Upper lobe of left lung (tissue), 6 donors: ENCODE results near the gene THAP6. TPM values are rescaled to one million over a fixed set of nuclear protein-coding genes. Genes with fewer than 3 reads are reported as not detected.
"Not testable (repeated sequence)": the region's sequence is repeated elsewhere in the genome, so short reads cannot be mapped to it uniquely, and the experiment has no call there.

ENCODE experiments used
- ATAC-seq, 2 donors: fragments of 200-7000 bp; cut with Tn5 transposase; one replicate each; pipeline ENCODE4 v1.9.1; 2022; ENCODE audit warnings: mild to moderate bottlenecking in 2 of 2, moderate library complexity in 2 of 2; ENCODE audit not compliant: low FRiP score in 2 of 2
- DNase-seq, 2 donors: peaks; one replicate each; pipeline ENCODE4 v3.0.0-alpha.2; 2019 to 2020
- H3K27ac ChIP-seq, 4 donors: fragments of 200-600 bp; sonication (generic); one replicate each; pipeline ENCODE4 v1.5.1; 2016 to 2019
- H3K27me3 ChIP-seq, 4 donors: fragments of 200-600 bp; sonication (generic); one replicate each; pipeline ENCODE4 v1.5.1; 2017 to 2019
- H3K36me3 ChIP-seq, 4 donors: fragments of 200-600 bp; sonication (generic); one replicate each; pipeline ENCODE4 v1.5.1; 2016 to 2019
- H3K4me1 ChIP-seq, 4 donors: fragments of 200-600 bp; sonication (generic); one replicate each; pipeline ENCODE4 v1.5.1; 2018 to 2019
- H3K4me3 ChIP-seq, 4 donors: fragments of 200-600 bp; sonication (generic); one replicate each; pipeline ENCODE4 v1.5.1; 2017 to 2019; ENCODE audit warnings: mild to moderate bottlenecking in 2 of 4, moderate library complexity in 1 of 4
- H3K9me3 ChIP-seq, 4 donors: fragments of 200-600 bp; sonication (generic); one replicate each; pipeline ENCODE4 v1.5.1; 2018 to 2019
- EP300 ChIP-seq, 4 donors: sonication (generic); formaldehyde crosslinking; IDR thresholded peaks; one replicate each; pipeline ENCODE4 v1.5.1; 2017; ENCODE audit warnings: antibody characterized with exemption in 4 of 4, control low read depth in 2 of 4
- POLR2A ChIP-seq, 4 donors: fragments of 450-650 bp; IDR thresholded peaks; one replicate each; pipeline ENCODE4 v1.5.1; 2016 to 2017; ENCODE audit warnings: antibody characterized with exemption in 4 of 4, mild to moderate bottlenecking in 2 of 4
- POLR2AphosphoS5 ChIP-seq, 2 donors: sonication (generic); formaldehyde crosslinking; IDR thresholded peaks; one replicate each; pipeline ENCODE4 v1.5.1; 2017; ENCODE audit warnings: antibody characterized with exemption in 2 of 2
- WGBS, 2 donors: methylation state at CpG; one replicate each; pipeline ENCODE4 v1.1.5; 2017 to 2018; 5-methylcytosine and 5-hydroxymethylcytosine counted together
- total RNA-seq, 6 donors: library from RNA; depleted of rRNA in 4 of 6; stranded (reverse); fragments of >200 nt in 4 of 6; gene quantifications; one replicate each; pipeline versions ENCODE4 v1.1.0 to v1.2.1, GENCODE V29; 2016 to 2021
- TF ChIP-seq, protein P1 (sequence below), 6 experiments: fragments of 450-650 bp in 4 of 6; fragments of 200-600 bp in 2 of 6; sonication (generic) in 2 of 6; IDR thresholded peaks; one replicate each; pipeline ENCODE4 v1.5.1; 2016 to 2019; ENCODE audit warnings: antibody characterized with exemption in 6 of 6
- donor health status: DM: no; HTN: no; CAD: no; lungs with moderate emphysema.
- donor health status: DM: no; HTN: yes; CAD: no; lungs with severe emphysema.

THAP6 gene
- total RNA-seq, 6 donors from 2014 or later: 10.8 to 46.1 (median 15.1) TPM

- Histone ChIP-seq H3K9me3 (no peaks in the 10 kb centered on the region), H3K4me1 (peaks cover 0 to 10% (median 0%) of the 10 kb centered on the region in 4 donors), H3K4me3 (no peak overlapping the region), H3K36me3 (peaks cover 0 to 43% (median 10%) of the 10 kb centered on the region in 4 donors), H3K27me3 (no peaks in the 10 kb centered on the region), H3K27ac (no peak overlapping the region)
- no peak for DNase-seq
- no peak for ATAC-seq
- TF ChIP-seq, protein P1, sequence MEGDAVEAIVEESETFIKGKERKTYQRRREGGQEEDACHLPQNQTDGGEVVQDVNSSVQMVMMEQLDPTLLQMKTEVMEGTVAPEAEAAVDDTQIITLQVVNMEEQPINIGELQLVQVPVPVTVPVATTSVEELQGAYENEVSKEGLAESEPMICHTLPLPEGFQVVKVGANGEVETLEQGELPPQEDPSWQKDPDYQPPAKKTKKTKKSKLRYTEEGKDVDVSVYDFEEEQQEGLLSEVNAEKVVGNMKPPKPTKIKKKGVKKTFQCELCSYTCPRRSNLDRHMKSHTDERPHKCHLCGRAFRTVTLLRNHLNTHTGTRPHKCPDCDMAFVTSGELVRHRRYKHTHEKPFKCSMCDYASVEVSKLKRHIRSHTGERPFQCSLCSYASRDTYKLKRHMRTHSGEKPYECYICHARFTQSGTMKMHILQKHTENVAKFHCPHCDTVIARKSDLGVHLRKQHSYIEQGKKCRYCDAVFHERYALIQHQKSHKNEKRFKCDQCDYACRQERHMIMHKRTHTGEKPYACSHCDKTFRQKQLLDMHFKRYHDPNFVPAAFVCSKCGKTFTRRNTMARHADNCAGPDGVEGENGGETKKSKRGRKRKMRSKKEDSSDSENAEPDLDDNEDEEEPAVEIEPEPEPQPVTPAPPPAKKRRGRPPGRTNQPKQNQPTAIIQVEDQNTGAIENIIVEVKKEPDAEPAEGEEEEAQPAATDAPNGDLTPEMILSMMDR (IDR thresholded peaks at IDR 0.05): no peak
- TF ChIP-seq POLR2A (IDR thresholded peaks at IDR 0.05) (no peak), EP300 (IDR thresholded peaks at IDR 0.05) (no peak)
- WGBS, 2 donors: 76 to 89% methylated on average over 5 of the region's 5 CpGs
Measured at GRCh38 chr4:75497133-75497532, 17.1 kb upstream of the THAP6 start.

DNA sequence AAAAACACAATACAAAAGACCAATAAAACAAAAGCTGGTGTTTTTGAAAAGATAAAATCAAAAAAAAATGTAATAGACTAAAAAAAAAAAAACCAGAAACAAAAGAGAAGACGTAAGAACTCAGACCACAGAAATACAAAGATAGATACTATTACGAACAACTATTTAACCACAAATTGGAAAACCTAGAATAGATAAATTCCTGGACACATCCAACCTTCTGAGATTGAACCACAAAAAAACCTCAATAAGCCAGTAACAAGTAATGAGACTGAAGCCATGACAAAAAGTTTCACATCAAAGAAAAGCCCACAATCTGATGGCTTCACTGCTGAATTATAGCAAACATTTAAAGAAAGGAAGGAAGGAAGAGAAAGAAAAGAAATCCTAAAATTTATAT lies 16.2 kb upstream of the THAP6 start:
- WGBS, 2 donors: 82 to 85% methylated on average over 2 of the region's 2 CpGs
- Histone ChIP-seq H3K4me1 (peaks cover 0 to 10% (median 0%) of the 10 kb centered on the region in 4 donors), H3K27ac (no peak overlapping the region), H3K27me3 (no peaks in the 10 kb centered on the region), H3K4me3 (no peak overlapping the region), H3K9me3 (no peaks in the 10 kb centered on the region), H3K36me3 (peaks cover 0 to 43% (median 15%) of the 10 kb centered on the region in 4 donors)
- TF ChIP-seq EP300 (IDR thresholded peaks at IDR 0.05) (no peak), POLR2AphosphoS5 (IDR thresholded peaks at IDR 0.05) (no peak), POLR2A (IDR thresholded peaks at IDR 0.05) (no peak)
- TF ChIP-seq, protein P1 (IDR thresholded peaks at IDR 0.05): no peak
- no peak for ATAC-seq
- DNase-seq: no peak

DNA sequence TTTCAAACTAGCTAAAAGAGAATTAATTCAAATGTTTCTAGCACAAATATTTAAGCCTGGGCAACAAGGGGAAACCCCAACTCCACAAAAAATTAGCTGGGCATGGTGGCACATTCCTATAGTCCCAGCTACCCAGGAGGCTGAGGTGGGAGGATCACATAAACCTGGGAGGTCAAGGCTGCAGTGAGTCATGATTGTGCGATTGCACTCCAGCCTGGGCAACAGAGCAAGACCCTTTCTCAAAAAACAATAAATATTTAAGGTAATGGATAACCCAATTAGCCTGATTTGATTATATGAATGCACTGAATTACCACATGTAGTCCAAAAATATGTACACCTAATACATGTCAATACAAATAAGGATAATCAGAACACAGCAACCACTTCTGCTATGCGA lies 14.4 kb upstream of the THAP6 start:
- peaks cover 0 to 51% (median 19%) of the 10 kb centered on the region in 4 donors for H3K36me3 ChIP-seq
- TF ChIP-seq EP300 (IDR thresholded peaks at IDR 0.05) (no peak), POLR2A (IDR thresholded peaks at IDR 0.05) (no peak), POLR2AphosphoS5 (IDR thresholded peaks at IDR 0.05) (no peak)
- TF ChIP-seq, protein P1 (IDR thresholded peaks at IDR 0.05): no peak
- no peak overlapping the region for H3K27ac ChIP-seq
- DNase-seq: no peak
- no peaks in the 10 kb centered on the region for H3K27me3 ChIP-seq
- WGBS, 2 donors: 91 to 97% methylated on average over 2 of the region's 2 CpGs
- peaks cover 0 to under 1% (median 0%) of the 10 kb centered on the region in 4 donors for H3K4me1 ChIP-seq
- no peaks in the 10 kb centered on the region for H3K9me3 ChIP-seq
- no peak overlapping the region for H3K4me3 ChIP-seq
- no peak for ATAC-seq

GRCh38 chr4:75502671-75503070 lies 11.6 kb upstream of the THAP6 start:
- H3K27me3 ChIP-seq: no peaks in the 10 kb centered on the region
- H3K4me1 ChIP-seq: peaks cover 0 to 5% (median 0%) of the 10 kb centered on the region in 4 donors
- peaks cover 0 to 72% (median 26%) of the 10 kb centered on the region in 4 donors for H3K36me3 ChIP-seq
- H3K9me3 ChIP-seq: no peaks in the 10 kb centered on the region
- WGBS, 2 donors: 94 to 95% methylated on average over 2 of the region's 2 CpGs
- H3K27ac ChIP-seq: no peak overlapping the region
- DNase-seq: no peak
- ATAC-seq: no peak
- no peak overlapping the region for H3K4me3 ChIP-seq
- TF ChIP-seq POLR2A (IDR thresholded peaks at IDR 0.05) (no peak), EP300 (IDR thresholded peaks at IDR 0.05) (no peak), POLR2AphosphoS5 (IDR thresholded peaks at IDR 0.05) (no peak)
- TF ChIP-seq, protein P1 (IDR thresholded peaks at IDR 0.05): no peak

GRCh38 chr4:75505630-75506029 lies 8.6 kb upstream of the THAP6 start:
- DNase-seq (no peak), ATAC-seq (no peak)
- no peaks in the 10 kb centered on the region for H3K9me3 ChIP-seq
- no peak overlapping the region for H3K27ac ChIP-seq
- peaks cover 6 to 9% (median 8%) of the 10 kb centered on the region in 4 donors for H3K4me1 ChIP-seq
- no peaks in the 10 kb centered on the region for H3K27me3 ChIP-seq
- no peak overlapping the region for H3K4me3 ChIP-seq
- 74 to 77% methylated on average over 2 of the region's 2 CpGs for WGBS, 2 donors
- TF ChIP-seq POLR2A (IDR thresholded peaks at IDR 0.05) (no peak), POLR2AphosphoS5 (IDR thresholded peaks at IDR 0.05) (no peak), EP300 (IDR thresholded peaks at IDR 0.05) (no peak)
- TF ChIP-seq, protein P1 (IDR thresholded peaks at IDR 0.05): no peak
- peaks cover 0 to 64% (median 24%) of the 10 kb centered on the region in 4 donors for H3K36me3 ChIP-seq

- not testable (repeated sequence) for ATAC-seq, H3K4me3 ChIP-seq, H3K27ac ChIP-seq, DNase-seq, H3K9me3 ChIP-seq, H3K27me3 ChIP-seq
- peaks cover 0 to 29% (median 9%) of the 10 kb centered on the region in 4 donors for H3K36me3 ChIP-seq
- 90 to 92% methylated on average over 4 of the region's 4 CpGs for WGBS, 2 donors
- H3K4me1 ChIP-seq: peaks cover 35 to 38% (median 36%) of the 10 kb centered on the region in 4 donors
Measured at GRCh38 chr4:75509592-75509991, 4.7 kb upstream of the THAP6 start.
